IPS-NIHi11 (cell line): ENCODE measurements around the gene GAS6.

Experiments
- DNase-seq: peaks from one replicate; pipeline ENCODE4 v3.0.0; 2012; ENCODE audit warnings: mixed read lengths, low spot score

Gene GAS6

GRCh38 chr13:113887700-113888201, 23.9 kb upstream of the GAS6 start:
- DNase-seq = no peak

GRCh38 chr13:113886561-113887112, 22.8 kb upstream of the GAS6 start:
- no peak for DNase-seq

GRCh38 chr13:113884821-113885220, 20.9 kb upstream of the GAS6 start:
- no peak for DNase-seq

- DNase-seq = no peak
Measured at GRCh38 chr13:113883921-113884804, 20.3 kb upstream of the GAS6 start.

DNA sequence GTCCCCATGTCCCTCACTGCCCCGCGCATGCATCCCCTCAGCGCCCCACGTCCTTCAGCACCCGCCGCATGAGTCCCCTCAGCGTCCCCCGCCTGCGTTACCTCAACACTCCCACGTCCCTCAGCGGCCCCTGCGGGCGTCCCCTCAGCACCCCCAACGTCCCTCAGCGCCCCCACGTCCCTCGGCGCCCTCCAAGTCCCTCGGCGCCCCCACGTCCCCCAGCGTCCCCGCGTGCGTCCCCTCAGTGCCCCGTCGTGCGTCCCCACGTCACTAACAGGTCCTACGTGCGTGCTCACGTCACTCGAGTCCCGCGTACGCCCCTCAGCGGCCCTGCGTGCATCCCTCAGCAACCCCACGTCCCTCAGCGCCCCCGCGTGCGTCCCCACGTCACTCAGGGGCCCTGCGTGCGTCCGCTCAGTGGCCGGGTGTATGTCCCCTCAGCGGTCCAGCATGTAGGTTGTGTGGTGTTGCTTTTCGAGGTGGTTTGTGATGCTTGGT, 19.5 kb upstream of the GAS6 start:
- no peak for DNase-seq

DNA sequence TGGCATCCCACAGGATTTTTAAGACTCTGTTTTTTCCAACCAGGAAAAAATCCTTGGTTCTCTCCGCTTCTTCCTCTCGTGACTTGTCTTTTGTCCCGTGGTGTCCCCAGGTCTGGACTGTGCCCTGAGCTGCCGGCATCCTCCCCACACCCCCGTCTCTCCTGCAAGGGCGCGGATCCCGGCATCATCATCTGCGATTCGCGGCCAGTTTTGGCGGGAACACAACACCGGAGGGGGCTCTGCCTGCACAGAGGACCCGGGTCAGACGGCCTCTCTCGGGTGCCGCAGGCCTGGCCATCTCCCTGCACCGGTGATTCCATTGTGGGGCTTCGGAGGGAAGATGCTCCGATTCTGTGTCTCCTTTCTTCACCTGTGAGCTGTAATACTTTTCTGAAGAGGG, 18.8 kb upstream of the GAS6 start:
- no peak for DNase-seq

DNA sequence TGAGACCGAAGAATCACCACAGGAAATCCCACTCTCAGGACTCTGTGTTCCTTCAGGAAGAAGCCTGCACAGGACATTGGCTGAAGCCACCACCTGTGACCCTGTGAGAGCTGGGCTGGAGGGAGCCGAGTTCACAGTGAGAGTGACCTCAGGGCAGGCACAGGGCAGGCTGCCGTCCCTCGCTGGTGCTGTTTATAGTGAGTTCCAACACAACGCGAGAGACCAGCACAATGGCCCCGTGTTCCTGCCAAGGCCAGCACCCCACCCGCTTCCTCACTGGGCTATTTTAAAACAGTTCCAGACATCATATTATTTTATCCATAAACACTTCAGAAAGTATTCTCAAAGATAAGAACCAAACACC, 18.4 kb upstream of the GAS6 start:
- DNase-seq = no peak

GRCh38 chr13:113881614-113882266, 17.9 kb upstream of the GAS6 start:
- DNase-seq = no peak

DNA sequence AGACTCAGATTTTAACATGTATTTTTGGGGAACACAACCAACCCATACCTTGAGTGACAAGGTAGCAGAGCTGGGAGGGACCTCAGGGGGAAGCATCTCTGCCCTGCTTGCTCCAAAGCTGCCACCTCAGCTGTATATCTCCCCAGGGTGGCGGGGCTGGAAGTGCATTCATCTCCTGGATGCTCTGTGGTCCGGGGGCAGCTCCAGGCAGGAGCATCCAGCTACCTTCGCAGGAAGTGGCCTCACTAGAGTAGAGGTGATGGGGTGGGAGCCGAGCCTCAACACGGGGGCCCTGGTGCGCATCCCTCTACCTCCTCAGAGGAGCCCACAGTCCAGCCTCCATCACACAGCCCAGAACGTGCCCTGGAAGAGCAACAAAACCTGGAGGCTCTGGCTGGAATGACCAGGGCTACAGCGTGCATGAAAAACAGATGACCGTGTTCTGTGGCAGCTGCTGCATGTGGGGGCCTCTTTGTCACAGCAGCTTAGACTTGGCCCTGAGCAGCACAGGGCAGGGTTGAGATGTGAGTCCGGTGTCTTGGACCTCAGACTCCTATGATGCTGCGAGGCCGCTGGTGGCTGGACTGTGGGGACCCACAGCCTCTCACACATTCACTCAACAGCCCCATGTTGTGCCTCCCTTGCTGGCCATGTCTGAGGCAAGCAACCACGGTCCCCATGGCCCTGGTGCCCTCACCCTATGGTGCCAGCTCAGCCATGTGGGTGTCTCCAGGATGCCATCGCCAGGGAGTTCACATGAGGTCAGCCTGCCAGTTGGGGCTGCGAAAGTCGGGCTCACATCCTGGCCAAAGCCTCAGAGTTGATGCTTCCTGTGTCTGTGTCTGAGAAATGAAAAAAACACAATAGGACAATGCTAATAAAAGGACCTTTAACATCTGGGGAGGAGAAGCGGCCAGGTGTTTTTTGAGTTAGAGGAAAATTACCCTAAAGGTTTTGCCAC, 17.1 kb upstream of the GAS6 start:
- DNase-seq = no peak

DNA sequence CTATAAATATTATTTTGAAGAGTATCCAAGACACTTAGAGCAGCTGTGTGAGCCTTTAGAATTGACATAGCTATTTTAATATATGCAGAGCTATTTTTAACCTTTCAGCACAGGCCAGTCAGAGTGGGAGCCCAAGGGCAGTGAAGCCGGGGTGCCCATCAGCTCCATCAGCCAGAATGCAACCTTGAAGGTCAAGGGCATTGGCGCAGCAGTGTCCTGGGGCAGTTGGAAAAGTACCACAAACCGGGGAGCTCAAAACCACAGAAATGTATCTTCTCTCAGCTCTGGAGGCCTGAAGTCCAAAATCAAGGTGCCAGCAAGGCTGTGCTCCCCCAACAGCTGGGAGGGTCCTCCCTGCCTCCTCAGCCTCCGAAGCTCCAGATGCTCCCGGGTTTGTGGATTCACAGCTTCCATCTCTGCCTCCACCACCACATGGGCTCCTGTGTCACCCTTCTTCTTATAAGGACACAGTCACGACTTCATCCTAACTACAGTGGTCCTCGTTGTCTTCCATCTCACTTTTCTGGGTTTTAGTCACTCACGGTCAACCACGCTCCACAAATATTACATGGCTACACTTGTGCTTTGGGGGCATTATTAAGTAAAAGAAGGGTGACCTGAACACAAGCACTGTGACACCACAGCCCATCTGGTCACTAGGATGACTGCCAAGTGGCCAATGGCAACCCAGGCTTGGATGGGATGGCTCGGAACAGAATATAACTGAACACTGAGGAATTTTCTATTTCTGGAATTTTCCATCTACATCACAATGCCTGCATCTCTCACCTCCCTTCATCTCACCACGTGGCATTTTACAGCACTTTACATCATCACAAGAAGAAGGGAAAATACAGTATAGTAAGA, 15.9 kb upstream of the GAS6 start:
- no peak for DNase-seq

DNA sequence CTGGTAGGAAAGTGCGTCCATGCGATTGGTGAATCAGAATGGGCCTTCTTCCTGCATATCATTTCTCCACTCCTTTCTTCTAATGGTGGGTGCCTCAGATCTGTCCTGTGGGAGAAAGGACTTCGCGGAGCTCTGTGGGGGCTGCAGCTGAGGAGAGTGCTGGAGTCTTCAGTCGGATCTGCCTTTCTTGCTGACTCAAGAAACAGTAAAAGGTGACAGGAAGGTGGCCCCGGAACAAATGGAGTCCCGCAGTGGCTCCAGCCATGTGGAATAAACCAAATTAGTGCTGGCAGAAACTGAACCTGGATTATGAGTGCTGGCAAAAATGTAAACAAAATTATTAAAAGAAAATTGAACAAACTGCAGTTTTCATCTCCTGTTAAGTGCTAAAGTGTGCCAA, 15.1 kb upstream of the GAS6 start:
- no peak for DNase-seq

GRCh38 chr13:113877149-113877990, 13.5 kb upstream of the GAS6 start:
- no peak for DNase-seq

- DNase-seq = no peak
Measured at GRCh38 chr13:113876346-113877148, 12.7 kb upstream of the GAS6 start.

- DNase-seq = no peak
Measured at GRCh38 chr13:113875837-113876281, 12.0 kb upstream of the GAS6 start.

DNA sequence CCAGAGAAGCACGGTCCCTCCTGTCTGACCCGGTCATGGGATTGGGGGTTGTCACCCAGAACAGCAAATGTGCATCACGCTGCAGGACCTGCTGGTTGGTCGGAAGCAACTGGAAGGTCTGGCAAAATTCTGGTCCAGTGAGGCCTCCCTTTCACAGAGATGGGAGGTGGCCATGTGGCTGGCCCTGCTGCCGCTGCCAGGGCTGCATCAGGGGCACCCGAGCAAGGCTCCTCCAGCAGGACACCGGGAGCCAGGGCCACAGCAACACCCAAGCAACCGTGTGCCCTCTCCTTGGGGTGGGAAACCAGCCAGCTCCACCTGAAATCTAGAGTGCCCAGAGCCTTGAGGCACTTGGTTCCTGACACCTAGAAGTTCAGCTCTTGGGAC, 11.5 kb upstream of the GAS6 start:
- DNase-seq = no peak

DNA sequence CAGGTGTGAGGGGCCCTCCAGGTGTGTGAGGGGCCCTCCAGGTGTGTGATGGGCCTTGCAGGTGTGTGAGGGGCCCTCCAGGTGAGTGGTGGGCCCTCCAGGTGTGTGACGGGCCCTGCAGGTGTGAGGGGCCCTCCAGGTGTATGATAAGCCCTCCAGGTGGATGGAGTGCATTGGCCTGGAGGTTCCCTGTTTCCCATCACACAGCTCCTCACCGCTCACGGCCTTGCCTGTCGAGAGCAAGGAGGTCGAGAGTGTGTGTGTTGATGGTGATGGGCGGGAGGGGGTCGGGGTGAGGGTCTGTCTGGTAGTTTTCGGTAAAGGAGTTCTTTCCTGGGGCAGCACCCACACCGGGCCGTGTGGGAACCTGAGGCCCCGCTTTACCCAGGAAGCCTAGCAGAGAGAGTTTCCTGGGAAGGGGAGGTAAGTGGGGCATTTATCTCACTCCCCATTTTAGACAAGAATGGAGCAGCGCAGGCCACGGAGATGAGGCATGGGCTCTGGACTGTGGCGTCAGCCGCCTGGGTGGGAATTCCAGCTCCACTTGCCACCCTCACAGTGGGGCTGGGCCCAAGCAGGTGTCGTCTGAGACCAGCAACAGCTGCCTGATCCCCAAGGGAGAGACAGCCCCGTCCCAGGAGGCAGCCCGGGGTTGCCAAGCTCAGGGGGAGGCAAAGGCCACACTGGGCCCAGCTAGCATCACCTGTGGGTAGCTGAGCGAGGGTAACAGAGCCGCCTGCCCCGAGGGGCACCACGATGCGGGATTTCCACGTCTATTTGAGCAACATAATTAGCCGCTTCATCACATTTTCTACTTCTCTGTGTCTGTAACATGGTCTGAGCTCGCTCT, 10.9 kb upstream of the GAS6 start:
- no peak for DNase-seq

- no peak for DNase-seq
Measured at GRCh38 chr13:113874177-113874576, 10.3 kb upstream of the GAS6 start.

- DNase-seq = no peak
Measured at GRCh38 chr13:113869263-113869662, 5.4 kb upstream of the GAS6 start.
